Thyroid gland (tissue), 4 donors: Measurements from ENCODE around the gene ANKRD27. TPM values are rescaled to one million over a fixed set of nuclear protein-coding genes. Genes with fewer than 3 reads are reported as not detected.

Experiments used
- DNase-seq, 2 donors: peaks; one replicate each; pipeline ENCODE4 v3.0.0-alpha.2; 2019
- H3K27ac ChIP-seq, 3 donors: fragments of 200-600 bp; sonication (generic); 1 replicate in 2 of 3; 2 replicates in 1 of 3; pipeline ENCODE4 v1.5.1; 2016 to 2019; ENCODE audit warnings: mild to moderate bottlenecking in 1 of 3, moderate library complexity in 1 of 3
- H3K27me3 ChIP-seq: fragments of 200-600 bp; sonication (generic); one replicate; pipeline ENCODE4 v1.5.1; 2019
- H3K36me3 ChIP-seq, 2 donors: fragments of 200-600 bp; sonication (generic); one replicate each; pipeline ENCODE4 v1.5.1; 2016 to 2019
- H3K4me1 ChIP-seq, 2 donors: fragments of 200-600 bp; sonication (generic); one replicate each; pipeline ENCODE4 v1.5.1; 2017 to 2019
- H3K4me3 ChIP-seq, 3 donors: fragments of 200-600 bp; sonication (generic); replicated peaks in 1 of 3; 1 replicate in 2 of 3; 2 replicates in 1 of 3; pipeline ENCODE4 v1.5.1; 2016; ENCODE audit warnings: mild to moderate bottlenecking in 1 of 3
- H3K9me3 ChIP-seq: fragments of 200-600 bp; sonication (generic); one replicate; pipeline ENCODE4 v1.5.1; 2017
- CTCF ChIP-seq, 6 experiments: fragments of 200-600 bp in 3 of 6; fragments of 450-650 bp in 3 of 6; sonication (generic) in 3 of 6; IDR thresholded peaks; one replicate each; pipeline ENCODE4 v1.5.1; 2016 to 2019; ENCODE audit warnings: antibody characterized with exemption in 6 of 6, mild to moderate bottlenecking in 2 of 6, inconsistent platforms in 1 of 6, moderate library complexity in 1 of 6
- POLR2A ChIP-seq, 2 donors: fragments of 450-650 bp; IDR thresholded peaks; one replicate each; pipeline ENCODE4 v1.6.1; 2017; ENCODE audit warnings: antibody characterized with exemption in 2 of 2, mild to moderate bottlenecking in 2 of 2, moderate library complexity in 1 of 2
- WGBS, 2 donors: methylation state at CpG; one replicate each; pipeline ENCODE4 v1.1.5; 2017; 5-methylcytosine and 5-hydroxymethylcytosine counted together
- intact Hi-C: fragments of 100-400 bp; cut with DNase I; formaldehyde crosslinking; loops from one replicate; pipeline ENCODE4 v1.15.1; 2023
- total RNA-seq, 4 donors: library from RNA; depleted of rRNA; stranded (reverse); fragments of >200 nt; gene quantifications; one replicate each; pipeline ENCODE4 v1.2.3, GENCODE V29; 2016

ANKRD27 gene
- total RNA-seq, 4 donors from 2014 or later, result 29.7 to 64.8 (median 48.7) TPM

GRCh38 chr19:32631381-32631780 lies 43.6 kb downstream of the ANKRD27 start:
- Histone ChIP-seq H3K27ac (no peak overlapping the region), H3K9me3 (no peaks in the 10 kb centered on the region), H3K27me3 (no peaks in the 10 kb centered on the region), H3K36me3 (peaks cover 31 to 37% of the 10 kb centered on the region in 2 donors), H3K4me3 (no peak overlapping the region), H3K4me1 (no peaks in the 10 kb centered on the region)
- intact Hi-C loops, result no loop called here
- no peak for TF ChIP-seq POLR2A (IDR thresholded peaks at IDR 0.05)
- no peak for TF ChIP-seq CTCF (IDR thresholded peaks at IDR 0.05)
- DNase-seq, result no peak
- 86 to 96% methylated on average over 15 of the region's 15 CpGs for WGBS, 2 donors

DNA sequence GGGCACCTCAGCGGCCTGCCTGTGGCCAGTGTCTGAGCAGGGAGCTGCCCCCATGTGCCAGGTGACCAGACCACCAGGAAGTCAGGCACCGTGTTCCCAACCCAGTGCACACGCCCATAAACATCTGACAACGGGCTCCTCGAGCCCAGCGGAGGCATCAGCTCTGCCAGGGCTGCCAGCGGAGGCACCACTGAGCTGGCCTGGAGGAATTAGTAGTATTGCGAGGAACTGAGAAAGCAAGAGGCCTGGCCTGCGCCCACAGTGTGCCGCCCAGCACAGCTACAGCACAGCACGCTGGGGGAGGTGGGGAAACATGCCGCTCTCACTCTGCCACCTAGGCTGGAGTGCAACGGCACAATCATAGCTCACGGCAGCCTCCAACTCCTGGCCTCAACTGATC lies 44.6 kb downstream of the ANKRD27 start:
- 89 to 94% methylated on average over 4 to 6 of the region's 14 CpGs for WGBS, 2 donors
- intact Hi-C loops, result no loop called here
- Histone ChIP-seq H3K27me3 (no peaks in the 10 kb centered on the region), H3K36me3 (peaks cover 31 to 37% of the 10 kb centered on the region in 2 donors), H3K4me1 (no peaks in the 10 kb centered on the region), H3K4me3 (no peak overlapping the region), H3K9me3 (no peaks in the 10 kb centered on the region), H3K27ac (no peak overlapping the region)
- no peak for TF ChIP-seq POLR2A (IDR thresholded peaks at IDR 0.05)
- TF ChIP-seq CTCF (IDR thresholded peaks at IDR 0.05), result no peak
- DNase-seq, result no peak

DNA sequence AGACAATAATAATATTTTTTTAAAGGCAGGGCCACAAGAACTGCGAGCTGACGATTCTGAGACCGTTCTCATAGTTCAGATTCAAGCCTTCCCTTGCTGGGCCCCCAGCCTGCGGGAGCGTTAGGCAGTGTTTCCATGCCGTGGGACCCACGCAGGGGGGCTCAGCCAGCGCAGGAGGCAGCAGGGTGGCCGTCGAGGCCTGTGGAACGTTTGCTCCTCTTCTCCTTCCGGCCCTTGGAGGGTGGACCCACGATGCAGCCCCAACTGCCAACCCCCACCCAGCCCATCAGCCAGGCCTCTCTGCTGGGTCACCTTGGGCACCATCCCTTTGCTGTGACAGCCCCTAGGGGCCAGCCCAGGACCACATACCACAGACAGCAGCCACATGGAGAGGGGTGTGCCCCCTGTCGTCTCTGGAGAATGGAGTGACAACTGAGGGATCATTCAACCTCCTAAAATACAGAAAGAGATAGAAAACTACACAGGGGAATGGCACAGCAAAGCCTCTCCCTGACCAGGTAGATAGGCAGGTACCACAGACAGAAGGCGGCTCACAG lies 47.2 kb downstream of the ANKRD27 start:
- H3K4me1 ChIP-seq, result no peaks in the 10 kb centered on the region
- peaks cover 46 to 48% of the 10 kb centered on the region in 2 donors for H3K36me3 ChIP-seq
- H3K27ac ChIP-seq, result no peak overlapping the region
- H3K27me3 ChIP-seq, result no peaks in the 10 kb centered on the region
- H3K9me3 ChIP-seq, result no peaks in the 10 kb centered on the region
- no peak overlapping the region for H3K4me3 ChIP-seq
- TF ChIP-seq CTCF (IDR thresholded peaks at IDR 0.05), result no peak
- no peak for TF ChIP-seq POLR2A (IDR thresholded peaks at IDR 0.05)
- DNase-seq, result no peak
- intact Hi-C loops, result no loop called here
- 85% methylated on average over 13 to 15 of the region's 15 CpGs for WGBS, 2 donors

DNA sequence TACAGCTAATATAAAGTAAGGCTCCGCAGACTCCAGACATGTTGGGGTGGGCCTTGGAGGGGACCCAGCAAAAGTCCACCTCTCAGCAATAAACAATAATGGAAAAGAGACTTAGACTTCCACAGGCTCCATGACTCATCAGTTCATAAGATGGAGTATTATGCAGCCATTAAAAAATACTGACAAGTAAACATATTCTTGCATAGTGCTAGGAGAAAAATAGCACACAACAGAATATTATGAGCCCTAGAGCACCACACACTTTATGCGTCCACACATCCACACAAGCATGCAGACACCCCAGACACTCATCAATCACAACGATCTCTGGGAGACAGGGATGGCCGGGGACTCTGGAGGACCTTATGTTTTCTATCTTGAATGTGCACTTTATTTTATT lies 48.0 kb downstream of the ANKRD27 start:
- intact Hi-C loops, result no loop called here
- H3K4me1 ChIP-seq, result no peaks in the 10 kb centered on the region
- no peak for DNase-seq
- TF ChIP-seq CTCF (IDR thresholded peaks at IDR 0.05) (no peak), POLR2A (IDR thresholded peaks at IDR 0.05) (no peak)
- no peaks in the 10 kb centered on the region for H3K9me3 ChIP-seq
- no peak overlapping the region for H3K27ac ChIP-seq
- H3K4me3 ChIP-seq, result no peak overlapping the region
- WGBS, 2 donors, result 94 to 99% methylated on average over 4 of the region's 4 CpGs
- H3K36me3 ChIP-seq, result peaks cover 52 to 53% of the 10 kb centered on the region in 2 donors
- H3K27me3 ChIP-seq, result no peaks in the 10 kb centered on the region

DNA sequence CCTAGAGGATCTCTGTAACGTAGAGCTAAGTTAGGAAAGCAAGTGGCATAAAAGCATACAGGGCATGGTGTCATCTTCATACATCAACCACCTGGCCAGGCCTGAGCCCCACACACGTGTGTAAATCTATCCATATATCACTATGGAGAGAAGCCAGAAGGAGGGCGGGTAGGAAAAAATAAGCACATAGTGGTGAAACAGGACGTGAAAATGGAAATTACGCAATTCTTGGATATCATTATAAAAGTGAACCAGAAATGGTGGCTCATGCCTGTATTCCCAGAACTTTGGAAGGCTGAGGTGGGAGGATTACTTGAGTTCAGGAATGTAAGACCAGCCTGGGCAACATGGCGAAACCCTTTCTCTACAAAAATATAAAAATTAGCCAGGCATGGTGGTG lies 50.6 kb downstream of the ANKRD27 start:
- H3K36me3 ChIP-seq, result peaks cover 55 to 56% of the 10 kb centered on the region in 2 donors
- WGBS, 2 donors, result 91 to 93% methylated on average over 6 of the region's 6 CpGs
- H3K4me3 ChIP-seq, result no peak overlapping the region
- intact Hi-C loops, result no loop called here
- H3K9me3 ChIP-seq, result no peaks in the 10 kb centered on the region
- H3K27me3 ChIP-seq, result no peaks in the 10 kb centered on the region
- TF ChIP-seq POLR2A (IDR thresholded peaks at IDR 0.05) (no peak), CTCF (IDR thresholded peaks at IDR 0.05) (no peak)
- no peak overlapping the region for H3K27ac ChIP-seq
- no peak for DNase-seq
- no peaks in the 10 kb centered on the region for H3K4me1 ChIP-seq
